Fibroblast of lung (primary cell): ENCODE measurements around the gene UBE2N. TPM values are rescaled to one million over a fixed set of nuclear protein-coding genes. Genes with fewer than 3 reads are reported as not detected.

Experiments
- DNase-seq, 2 donors: peaks; one replicate each; pipeline versions ENCODE4 v3.0.0 to v3.0.0-alpha.2; 2010; ENCODE audit warnings: low read depth in 2 of 2
- H2AFZ ChIP-seq: 2 replicates; pipeline ENCODE4 v1.5.1; 2012; ENCODE audit warnings: low read length, control low read depth, inconsistent platforms
- H3K27ac ChIP-seq: 2 replicates; pipeline ENCODE4 v1.5.1; 2011; ENCODE audit warnings: low read length, control low read depth; ENCODE audit not compliant: insufficient read depth
- H3K27me3 ChIP-seq: 2 replicates; pipeline ENCODE4 v1.5.1; 2011; ENCODE audit warnings: mild to moderate bottlenecking, low read length; ENCODE audit not compliant: control insufficient read depth, insufficient read depth
- H3K36me3 ChIP-seq: 2 replicates; pipeline ENCODE4 v1.5.1; 2011; ENCODE audit warnings: low read length; ENCODE audit not compliant: control insufficient read depth, insufficient read depth
- H3K4me1 ChIP-seq: 2 replicates; pipeline ENCODE4 v1.5.1; 2011; ENCODE audit warnings: low read length; ENCODE audit not compliant: control insufficient read depth, insufficient read depth; ENCODE audit errors: extremely low read depth
- H3K4me2 ChIP-seq: 2 replicates; pipeline ENCODE4 v1.5.1; 2011; ENCODE audit warnings: low read length, control low read depth; ENCODE audit not compliant: insufficient read depth; ENCODE audit errors: extremely low read depth
- H3K4me3 ChIP-seq, 4 experiments: fragments of 200-600 bp in 1 of 4; sonication (generic) in 1 of 4; replicated peaks in 1 of 4; 2 replicates each; pipeline ENCODE4 v1.5.1; 2011 to 2016; ENCODE audit warnings: low read length in 4 of 4, low read depth in 3 of 4, mild to moderate bottlenecking in 3 of 4, control low read depth in 2 of 4, inconsistent platforms in 1 of 4, mixed read lengths in 1 of 4; ENCODE audit not compliant: insufficient read depth in 1 of 4; ENCODE audit errors: control extremely low read depth in 1 of 4
- H3K79me2 ChIP-seq: 2 replicates; pipeline ENCODE4 v1.5.1; 2012; ENCODE audit warnings: mild to moderate bottlenecking, low read length, inconsistent platforms; ENCODE audit not compliant: control insufficient read depth, insufficient read depth
- H3K9ac ChIP-seq: 2 replicates; pipeline ENCODE4 v1.5.1; 2011; ENCODE audit warnings: mild to moderate bottlenecking, low read length, control low read depth; ENCODE audit not compliant: insufficient read depth
- H3K9me3 ChIP-seq: 2 replicates; pipeline ENCODE4 v1.5.1; 2012; ENCODE audit warnings: low read depth, low read length; ENCODE audit not compliant: control insufficient read depth, insufficient read depth
- H4K20me1 ChIP-seq: 2 replicates; pipeline ENCODE4 v1.5.1; 2011; ENCODE audit warnings: low read length; ENCODE audit not compliant: control insufficient read depth, insufficient read depth; ENCODE audit errors: extremely low read depth
- CTCF ChIP-seq, 2 donors: IDR thresholded peaks in 1 of 2; conservative IDR thresholded peaks in 1 of 2; 1 replicate in 1 of 2; 2 replicates in 1 of 2; pipeline ENCODE4 v1.5.1; 2011 to 2012; ENCODE audit warnings: low read length in 2 of 2, control low read depth in 1 of 2, inconsistent platforms in 1 of 2, low read depth in 1 of 2, mild to moderate bottlenecking in 1 of 2
- EZH2 ChIP-seq: IDR thresholded peaks from 2 replicates; pipeline ENCODE4 v1.5.1; 2012; ENCODE audit warnings: low read length, control low read depth, mild to moderate bottlenecking; ENCODE audit errors: missing control alignments
- polyA minus RNA-seq: library from RNA; depleted of rRNA, polyadenylated mRNA; stranded (reverse); fragments of >200 nt; gene quantifications from 2 replicates; pipeline ENCODE4 v1.2.3, GENCODE V29; 2011; ENCODE audit warnings: low replicate concordance
- polyA plus RNA-seq, 2 donors: library from polyadenylated mRNA; depleted of rRNA in 1 of 2; stranded (reverse) in 1 of 2; unstranded in 1 of 2; fragments of >200 nt; gene quantifications; 2 replicates each; pipeline ENCODE4 v1.2.1, GENCODE V29; 2011 to 2012; ENCODE audit warnings: missing spikeins in 1 of 2
- total RNA-seq: library from RNA; depleted of rRNA; stranded (reverse); fragments of >200 nt; gene quantifications from 2 replicates; pipeline ENCODE4 v1.2.1, GENCODE V29; 2014

The UBE2N gene
- total RNA-seq (82.2 and 115 TPM in 2 replicates), polyA plus RNA-seq (149 and 169 TPM in 2 replicates), polyA minus RNA-seq (26.1 and 34.6 TPM in 2 replicates)
- 146 and 170 TPM in 2 replicates for polyA plus RNA-seq (2012)

GRCh38 chr12:93441617-93442410 is at the start of gene UBE2N:
Gene UBE2N (minus strand): TSS chr12:93441947. CDS start chr12:93441884, 63 bp downstream.
- Histone ChIP-seq H3K4me2 (peak within 1 kb of the TSS; percentile 89), H3K9ac (peak within 1 kb of the TSS; percentile 99), H3K27ac (peak within 1 kb of the TSS; percentile 91), H3K79me2 (peaks cover 49% of the 10 kb centered on the region), H3K36me3 (no peaks in the 10 kb centered on the region), H2AFZ (peak within 1 kb of the TSS; percentile 81), H3K4me1 (peaks cover 3% of the 10 kb centered on the region), H3K9me3 (no peaks in the 10 kb centered on the region), H3K4me3 (peak within 1 kb of the TSS; percentile 72 to 96 (median 88)), H3K27me3 (no peaks in the 10 kb centered on the region), H4K20me1 (peaks cover 10% of the 10 kb centered on the region)
- TF ChIP-seq CTCF (conservative IDR thresholded peaks at IDR 0.05 in 1 of 2, IDR thresholded peaks at IDR 0.05 in 1 of 2; ENCODE audit: low read depth in 1 of 2, low read length in 2 of 2) (peak in 1 of 2 donors; percentile 19), EZH2 (no peak)
- DNase-seq, result peak; percentile 94 to 95

- Histone ChIP-seq H3K27me3 (no peaks in the 10 kb centered on the region), H3K4me1 (peaks cover 5% of the 10 kb centered on the region), H3K9me3 (no peaks in the 10 kb centered on the region), H3K27ac (peak overlapping the region; percentile 39), H2AFZ (no peak overlapping the region), H3K4me2 (no peak overlapping the region), H3K79me2 (no peaks in the 10 kb centered on the region), H3K4me3 (no peak overlapping the region), H3K9ac (no peak overlapping the region), H3K36me3 (peaks cover 5% of the 10 kb centered on the region), H4K20me1 (no peaks in the 10 kb centered on the region)
- TF ChIP-seq EZH2, result no peak
- TF ChIP-seq CTCF (conservative IDR thresholded peaks at IDR 0.05 in 1 of 2, IDR thresholded peaks at IDR 0.05 in 1 of 2; ENCODE audit: low read depth in 1 of 2, low read length in 2 of 2), result no peak
- DNase-seq, result peak; percentile 33 to 62
These were observed 42.7 kb upstream of the UBE2N start for GRCh38 chr12:93484315-93484981.

- Histone ChIP-seq H3K4me1 (peaks cover 5% of the 10 kb centered on the region), H4K20me1 (no peaks in the 10 kb centered on the region), H3K9me3 (no peaks in the 10 kb centered on the region), H3K4me3 (no peak overlapping the region), H3K27ac (no peak overlapping the region), H3K9ac (no peak overlapping the region), H3K36me3 (peaks cover 5% of the 10 kb centered on the region), H3K4me2 (no peak overlapping the region), H3K27me3 (no peaks in the 10 kb centered on the region), H2AFZ (no peak overlapping the region), H3K79me2 (no peaks in the 10 kb centered on the region)
- no peak for TF ChIP-seq CTCF (conservative IDR thresholded peaks at IDR 0.05 in 1 of 2, IDR thresholded peaks at IDR 0.05 in 1 of 2; ENCODE audit: low read depth in 1 of 2, low read length in 2 of 2)
- TF ChIP-seq EZH2, result no peak
- no peak for DNase-seq
These were observed 41.5 kb upstream of the UBE2N start for GRCh38 chr12:93483151-93483807.
